Prostate gland (tissue), 2 donors: ENCODE results near the gene TFPI. TPM values are rescaled to one million over a fixed set of nuclear protein-coding genes. Genes with fewer than 3 reads are reported as not detected.
A peak's percentile ranks its signal among the peaks of the same experiment; 100 is the strongest.

Experiments used
- DNase-seq: peaks from one replicate; pipeline ENCODE4 v3.0.0-alpha.2; 2019; ENCODE audit warnings: low spot score
- H3K27ac ChIP-seq, 2 donors: fragments of 200-600 bp; sonication (generic); 2 replicates each; pipeline ENCODE4 v1.5.1; 2017 to 2019
- H3K27me3 ChIP-seq: fragments of 200-600 bp; sonication (generic); replicated peaks from 2 replicates; pipeline ENCODE4 v1.5.1; 2019; ENCODE audit not compliant: insufficient read depth
- H3K36me3 ChIP-seq, 2 donors: fragments of 200-600 bp; sonication (generic); 1 replicate in 1 of 2; 2 replicates in 1 of 2; pipeline versions ENCODE4 v1.5.1 to v1.8.1; 2017 to 2019
- H3K4me1 ChIP-seq: fragments of 200-600 bp; sonication (generic); replicated peaks from 2 replicates; pipeline ENCODE4 v1.5.1; 2019
- H3K4me3 ChIP-seq, 2 donors: fragments of 200-600 bp; sonication (generic); 2 replicates each; pipeline ENCODE4 v1.5.1; 2017 to 2019
- H3K9me3 ChIP-seq: fragments of 200-600 bp; sonication (generic); 2 replicates; pipeline ENCODE4 v1.5.1; 2017
- POLR2A ChIP-seq: fragments of 450-650 bp; IDR thresholded peaks from one replicate; pipeline ENCODE4 v1.6.1; 2016; ENCODE audit warnings: antibody characterized with exemption, mild to moderate bottlenecking
- POLR2AphosphoS5 ChIP-seq: sonication (generic); formaldehyde crosslinking; IDR thresholded peaks from one replicate; pipeline ENCODE4 v1.6.1; 2017; ENCODE audit warnings: antibody characterized with exemption
- WGBS: methylation state at CpG from one replicate; pipeline ENCODE4 v1.1.5; 2018; 5-methylcytosine and 5-hydroxymethylcytosine counted together
- intact Hi-C: fragments of 100-400 bp; cut with DNase I; formaldehyde crosslinking; loops from one replicate; pipeline ENCODE4 v1.14.2; 2022
- total RNA-seq, 2 donors: library from RNA; depleted of rRNA; stranded (reverse); fragments of >200 nt; gene quantifications; one replicate each; pipeline ENCODE4 v1.1.0, GENCODE V29; 2016
- TF ChIP-seq, protein P1 (sequence below), 4 experiments: fragments of 200-600 bp in 2 of 4; fragments of 450-650 bp in 2 of 4; sonication (generic) in 2 of 4; IDR thresholded peaks; 1 replicate in 3 of 4; 2 replicates in 1 of 4; pipeline ENCODE4 v1.5.1; 2016 to 2019; ENCODE audit warnings: antibody characterized with exemption in 4 of 4, mild to moderate bottlenecking in 2 of 4, moderate library complexity in 2 of 4

The TFPI gene
- 10 to 100 TPM in 1 of 2 donors, 1 to 10 TPM in 1; 7.0 to 19.5 TPM for total RNA-seq

DNA sequence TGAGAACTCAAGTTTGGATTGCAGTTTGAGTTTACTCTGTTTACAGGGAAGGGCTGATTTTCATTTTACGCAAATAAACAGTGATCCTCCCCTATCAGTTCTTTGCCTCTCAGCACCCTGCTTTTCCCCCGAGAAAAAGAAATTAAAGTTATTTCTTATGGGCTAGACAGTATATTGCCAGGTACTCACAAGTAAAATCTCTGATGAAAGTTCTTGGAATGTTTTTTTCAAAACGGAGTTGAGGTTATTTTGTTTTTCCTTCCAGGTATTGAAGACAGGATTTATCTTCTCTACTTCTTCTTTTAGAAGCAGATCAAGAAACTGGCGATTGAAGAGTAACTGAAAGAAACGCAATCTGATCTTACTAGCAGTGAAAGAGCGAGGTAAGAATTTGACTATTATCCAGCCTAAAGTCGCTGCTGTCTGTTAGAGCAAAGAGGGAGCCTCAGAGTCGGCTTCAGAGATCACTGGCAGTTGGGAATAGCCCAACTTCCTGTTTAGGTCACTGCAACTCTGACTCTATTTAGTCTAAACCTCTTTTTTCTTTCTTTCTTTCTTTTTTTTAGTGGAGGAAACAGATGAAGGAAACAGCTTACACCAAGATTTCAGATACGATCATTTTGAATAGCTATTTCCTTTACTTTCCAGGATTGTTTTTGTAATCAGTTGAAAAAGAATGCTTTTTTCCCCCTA is at the start of gene TFPI:
Gene TFPI, minus strand, starts transcription at position 425 of the 693 bp plus-strand sequence. CDS start 50,667 bp downstream, outside the sequence.
- whole genome bisulfite sequencing: 11% methylated on average over 9 of the region's 9 CpGs
- Histone ChIP-seq H3K4me1 (no peaks in the 10 kb centered on the region), H3K36me3 (no peaks in the 10 kb centered on the region), H3K27ac (peak within 1 kb of the TSS; percentile 20 to 28), H3K4me3 (peak within 1 kb of the TSS; percentile 5 to 9), H3K27me3 (no peaks in the 10 kb centered on the region), H3K9me3 (no peaks in the 10 kb centered on the region)
- TF ChIP-seq POLR2A: no peak
- DNase-seq: no peak
- intact Hi-C loops: no loop called here

DNA sequence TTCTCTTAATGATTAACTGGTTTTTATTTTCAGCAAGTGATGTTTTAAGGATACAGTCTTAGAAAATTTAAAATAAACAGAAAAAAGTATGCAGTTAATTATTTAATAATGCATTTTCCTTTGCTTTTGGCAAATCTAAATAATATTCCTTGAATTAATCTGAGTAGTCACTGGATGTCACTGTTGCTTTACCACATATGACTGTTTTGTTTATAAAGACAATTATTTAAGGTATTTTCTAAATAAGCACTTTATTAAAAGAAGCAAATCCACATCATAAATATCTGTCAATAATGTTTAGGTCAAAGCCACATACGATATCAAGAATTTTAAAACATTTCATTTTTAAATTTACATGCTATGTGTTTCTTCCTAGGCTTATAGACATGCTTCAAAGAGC is 40.6 kb upstream of the TFPI start:
- no peaks in the 10 kb centered on the region for H3K27me3 ChIP-seq
- no peaks in the 10 kb centered on the region for H3K36me3 ChIP-seq
- no peaks in the 10 kb centered on the region for H3K9me3 ChIP-seq
- H3K27ac ChIP-seq: no peak overlapping the region
- H3K4me1 ChIP-seq: no peaks in the 10 kb centered on the region
- WGBS: 73% methylated on average over 1 of the region's 1 CpG
- no peak for TF ChIP-seq POLR2AphosphoS5
- no peak for TF ChIP-seq POLR2A
- TF ChIP-seq, protein P1, sequence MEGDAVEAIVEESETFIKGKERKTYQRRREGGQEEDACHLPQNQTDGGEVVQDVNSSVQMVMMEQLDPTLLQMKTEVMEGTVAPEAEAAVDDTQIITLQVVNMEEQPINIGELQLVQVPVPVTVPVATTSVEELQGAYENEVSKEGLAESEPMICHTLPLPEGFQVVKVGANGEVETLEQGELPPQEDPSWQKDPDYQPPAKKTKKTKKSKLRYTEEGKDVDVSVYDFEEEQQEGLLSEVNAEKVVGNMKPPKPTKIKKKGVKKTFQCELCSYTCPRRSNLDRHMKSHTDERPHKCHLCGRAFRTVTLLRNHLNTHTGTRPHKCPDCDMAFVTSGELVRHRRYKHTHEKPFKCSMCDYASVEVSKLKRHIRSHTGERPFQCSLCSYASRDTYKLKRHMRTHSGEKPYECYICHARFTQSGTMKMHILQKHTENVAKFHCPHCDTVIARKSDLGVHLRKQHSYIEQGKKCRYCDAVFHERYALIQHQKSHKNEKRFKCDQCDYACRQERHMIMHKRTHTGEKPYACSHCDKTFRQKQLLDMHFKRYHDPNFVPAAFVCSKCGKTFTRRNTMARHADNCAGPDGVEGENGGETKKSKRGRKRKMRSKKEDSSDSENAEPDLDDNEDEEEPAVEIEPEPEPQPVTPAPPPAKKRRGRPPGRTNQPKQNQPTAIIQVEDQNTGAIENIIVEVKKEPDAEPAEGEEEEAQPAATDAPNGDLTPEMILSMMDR (IDR thresholded peaks at IDR 0.05): no peak
- intact Hi-C loops: no loop called here
- DNase-seq: no peak
- no peak overlapping the region for H3K4me3 ChIP-seq

DNA sequence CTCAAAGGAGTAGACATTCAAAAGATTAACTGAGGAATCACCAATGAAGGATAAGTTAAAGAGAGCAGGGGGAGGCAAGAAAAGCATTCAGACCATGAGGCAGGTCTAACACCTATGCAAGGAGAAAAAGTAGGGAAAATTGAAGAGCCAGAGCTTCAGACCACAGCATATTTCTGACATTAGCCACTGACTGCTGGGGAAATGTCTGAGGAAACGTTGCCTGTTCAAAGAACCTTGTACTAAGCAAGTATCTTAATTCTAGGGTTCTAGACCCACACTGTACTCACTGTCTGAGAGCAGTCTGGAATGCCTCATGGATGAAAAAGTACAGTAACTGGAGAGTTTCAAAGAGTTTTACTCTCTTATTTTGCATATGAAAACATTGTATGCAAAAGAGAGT is 39.5 kb upstream of the TFPI start:
- WGBS: 45% methylated on average over 1 of the region's 1 CpG
- Histone ChIP-seq H3K27me3 (no peaks in the 10 kb centered on the region), H3K4me3 (no peak overlapping the region), H3K4me1 (no peaks in the 10 kb centered on the region), H3K27ac (no peak overlapping the region), H3K9me3 (no peaks in the 10 kb centered on the region), H3K36me3 (no peaks in the 10 kb centered on the region)
- no peak for TF ChIP-seq POLR2A
- TF ChIP-seq, protein P1 (IDR thresholded peaks at IDR 0.05): no peak
- no peak for TF ChIP-seq POLR2AphosphoS5
- intact Hi-C loops: no loop called here
- no peak for DNase-seq

DNA sequence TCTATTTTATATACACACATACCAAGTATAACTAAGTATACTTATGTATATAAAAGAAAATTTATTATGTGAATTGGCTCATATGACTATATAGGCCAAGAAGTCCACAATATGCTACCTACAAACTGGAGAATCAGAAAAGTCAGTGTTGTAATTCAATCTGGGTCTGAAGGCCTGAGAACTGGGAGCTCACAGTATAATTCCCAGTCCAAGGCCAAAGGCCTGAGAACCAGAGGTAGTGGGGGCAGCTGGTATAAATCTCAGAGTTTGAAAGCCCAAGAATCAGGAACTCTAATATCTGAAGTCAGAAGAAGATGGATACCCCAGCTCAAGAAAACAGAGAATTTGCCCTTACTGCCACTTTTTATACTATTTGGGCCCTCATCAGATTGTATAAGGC is 38.9 kb upstream of the TFPI start:
- Histone ChIP-seq H3K36me3 (no peaks in the 10 kb centered on the region), H3K27me3 (no peaks in the 10 kb centered on the region), H3K27ac (no peak overlapping the region), H3K9me3 (no peaks in the 10 kb centered on the region), H3K4me1 (no peaks in the 10 kb centered on the region), H3K4me3 (no peak overlapping the region)
- DNase-seq: no peak
- intact Hi-C loops: no loop called here
- TF ChIP-seq POLR2A (no peak), POLR2AphosphoS5 (no peak)
- TF ChIP-seq, protein P1 (IDR thresholded peaks at IDR 0.05): no peak

DNA sequence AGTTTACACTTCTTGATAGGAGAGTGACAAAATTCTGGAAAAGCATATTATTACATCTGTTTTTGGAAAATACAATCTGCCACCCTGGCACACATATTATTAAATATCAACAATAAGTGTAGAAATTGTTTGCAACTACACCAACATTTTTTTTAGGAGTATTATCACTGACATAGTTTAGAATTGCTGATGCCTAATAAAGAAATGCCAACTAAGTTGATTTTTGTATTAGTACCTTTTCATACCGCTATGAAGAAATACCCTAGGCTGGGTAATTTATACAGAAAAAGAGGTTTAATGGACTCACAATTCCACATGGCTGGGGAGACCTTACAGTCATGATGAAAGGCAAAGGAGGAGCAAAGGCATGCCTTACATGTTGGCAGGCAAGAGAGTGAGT is 35.9 kb upstream of the TFPI start:
- 97% methylated on average over 1 of the region's 1 CpG for WGBS
- no peak for DNase-seq
- H3K4me3 ChIP-seq: no peak overlapping the region
- TF ChIP-seq, protein P1 (IDR thresholded peaks at IDR 0.05): no peak
- TF ChIP-seq POLR2AphosphoS5 (no peak), POLR2A (no peak)
- no peaks in the 10 kb centered on the region for H3K36me3 ChIP-seq
- no peaks in the 10 kb centered on the region for H3K4me1 ChIP-seq
- H3K27ac ChIP-seq: no peak overlapping the region
- H3K27me3 ChIP-seq: no peaks in the 10 kb centered on the region
- intact Hi-C loops: no loop called here
- no peaks in the 10 kb centered on the region for H3K9me3 ChIP-seq
